DMS53 treated with DMSO at 0.1 percent for 48 hours (cell line): ENCODE measurements around the gene RTN4R.

Experiments
- DNase-seq: peaks from one replicate; lab custom pipeline; 2025; ENCODE audit not compliant: unreplicated experiment; lab: John Stamatoyannopoulos, UW

RTN4R gene

DNA sequence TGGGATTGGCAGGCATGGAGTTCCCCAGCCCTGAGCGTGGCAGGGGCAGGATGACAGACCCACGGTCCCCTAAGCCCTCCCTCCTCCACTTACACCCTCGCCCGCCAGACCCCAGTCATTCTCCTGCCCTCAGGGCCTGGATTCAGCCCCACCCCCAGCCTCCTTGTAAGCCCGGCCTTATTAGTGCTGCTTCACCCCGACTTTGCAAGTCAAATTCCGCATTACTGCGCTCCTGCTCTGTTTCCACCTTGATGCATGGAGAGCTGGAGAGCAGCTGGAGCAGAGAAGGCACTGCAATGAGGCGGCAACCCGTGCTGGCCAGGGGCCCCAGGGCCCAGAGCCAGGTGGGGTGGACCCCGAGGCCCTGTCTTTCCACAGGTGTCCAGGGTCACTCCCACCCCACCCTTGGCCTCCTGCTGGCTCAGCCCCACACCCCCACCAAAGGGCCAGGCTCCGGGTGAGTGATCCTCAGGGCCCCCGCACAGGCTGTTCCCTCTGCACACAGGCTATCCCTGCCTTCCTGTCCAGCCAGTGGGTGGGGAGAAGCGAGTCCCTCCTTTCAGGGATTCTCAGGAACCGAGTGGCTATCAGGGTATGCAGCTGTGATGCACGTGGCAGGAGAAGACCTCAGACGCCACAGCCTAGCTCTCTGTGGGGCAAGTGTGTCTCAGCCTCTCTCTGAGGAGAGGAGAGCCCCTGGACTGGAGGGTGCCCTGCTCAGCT, 36.4 kb downstream of the RTN4R start:
- DNase-seq: no peak

DNA sequence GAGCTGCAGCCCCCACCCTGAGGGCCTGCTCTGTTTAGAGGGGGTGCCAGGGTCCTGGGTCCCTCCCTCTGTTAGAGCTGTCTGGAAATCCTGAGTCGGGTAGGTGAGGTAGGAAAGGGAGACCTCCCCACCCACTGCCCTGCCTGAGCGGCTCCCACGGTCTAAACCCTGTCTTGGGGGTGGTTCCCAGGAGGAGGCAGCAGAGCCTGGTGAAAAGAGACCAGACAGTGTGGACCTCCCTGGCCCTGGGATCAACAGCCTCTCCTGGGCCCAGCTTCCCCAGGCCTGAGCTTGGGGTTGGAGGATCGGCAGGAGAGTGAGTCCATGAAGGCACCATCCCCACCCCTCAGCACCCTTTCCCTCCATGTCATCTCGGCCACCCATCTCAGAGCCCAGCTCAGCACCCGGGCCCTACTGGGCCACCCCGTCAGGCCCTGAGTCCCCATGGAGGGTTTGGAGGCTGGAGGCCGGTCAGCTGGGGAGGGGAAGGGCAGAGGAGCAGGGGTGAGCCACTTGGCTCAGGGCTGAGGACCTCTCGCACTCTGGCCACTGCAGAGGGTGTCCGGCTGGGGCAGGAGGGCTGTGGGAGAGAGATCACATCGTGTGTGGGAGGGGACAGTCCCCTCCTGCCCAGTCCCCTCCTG, 37.2 kb downstream of the RTN4R start:
- no peak for DNase-seq

DNA sequence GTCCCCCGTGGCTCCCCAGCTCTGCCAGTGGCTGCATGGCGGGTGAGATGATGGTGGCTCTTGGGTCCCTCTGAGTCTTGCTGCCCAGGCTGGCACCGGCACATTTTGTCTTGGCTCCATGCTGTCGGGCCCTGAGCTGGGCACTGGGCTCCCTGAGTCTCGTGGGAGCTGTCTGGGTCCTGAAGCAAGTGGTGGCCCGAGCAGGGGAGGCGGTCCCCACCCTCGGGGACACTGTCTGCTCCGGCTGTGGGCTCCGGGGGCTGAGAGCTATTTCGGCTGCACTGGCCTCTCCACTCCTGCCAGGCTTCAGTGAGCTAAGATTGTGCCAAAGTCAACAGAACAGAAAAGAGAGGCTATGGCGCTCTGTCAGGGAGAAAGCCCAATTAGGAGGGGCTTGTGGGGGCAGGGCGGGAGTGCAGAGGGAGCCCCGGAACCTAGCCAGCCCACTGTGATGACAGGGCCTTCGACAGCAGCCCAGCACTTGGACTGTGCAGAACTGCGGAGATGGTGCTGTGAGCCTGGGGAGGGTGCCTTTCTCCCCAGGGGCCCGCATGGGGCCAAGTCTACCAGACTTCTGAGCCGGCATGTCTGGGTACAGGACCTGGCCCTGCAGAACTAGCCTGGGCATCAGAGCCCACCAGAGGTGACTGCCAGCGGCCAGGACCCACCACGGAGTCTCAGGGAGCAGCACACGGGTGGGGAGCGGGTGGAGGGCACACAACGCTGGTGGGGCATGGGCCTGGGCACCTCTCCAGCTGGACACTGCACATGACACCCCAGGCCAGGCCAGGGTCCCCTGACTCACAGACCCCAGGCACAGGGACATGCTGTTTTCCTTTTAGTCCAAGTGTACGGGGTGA, 38.0 kb downstream of the RTN4R start:
- no peak for DNase-seq

DNA sequence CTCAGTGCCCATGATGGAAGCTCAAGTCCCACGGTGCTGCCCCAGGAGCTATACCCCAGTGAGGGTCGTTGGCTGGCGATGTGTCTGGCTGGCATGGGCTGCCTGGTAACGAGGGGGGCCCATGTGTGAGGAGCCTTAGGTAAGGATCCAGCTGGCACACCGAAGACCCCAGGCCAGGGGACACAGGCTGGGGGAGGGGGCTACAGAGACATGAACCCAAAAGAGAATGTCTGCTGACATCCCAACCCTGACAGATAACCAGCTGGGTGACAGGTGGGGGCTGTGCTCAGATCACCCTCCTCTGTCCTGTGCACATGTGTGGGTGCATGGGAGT, 39.2 kb downstream of the RTN4R start:
- DNase-seq: no peak

DNA sequence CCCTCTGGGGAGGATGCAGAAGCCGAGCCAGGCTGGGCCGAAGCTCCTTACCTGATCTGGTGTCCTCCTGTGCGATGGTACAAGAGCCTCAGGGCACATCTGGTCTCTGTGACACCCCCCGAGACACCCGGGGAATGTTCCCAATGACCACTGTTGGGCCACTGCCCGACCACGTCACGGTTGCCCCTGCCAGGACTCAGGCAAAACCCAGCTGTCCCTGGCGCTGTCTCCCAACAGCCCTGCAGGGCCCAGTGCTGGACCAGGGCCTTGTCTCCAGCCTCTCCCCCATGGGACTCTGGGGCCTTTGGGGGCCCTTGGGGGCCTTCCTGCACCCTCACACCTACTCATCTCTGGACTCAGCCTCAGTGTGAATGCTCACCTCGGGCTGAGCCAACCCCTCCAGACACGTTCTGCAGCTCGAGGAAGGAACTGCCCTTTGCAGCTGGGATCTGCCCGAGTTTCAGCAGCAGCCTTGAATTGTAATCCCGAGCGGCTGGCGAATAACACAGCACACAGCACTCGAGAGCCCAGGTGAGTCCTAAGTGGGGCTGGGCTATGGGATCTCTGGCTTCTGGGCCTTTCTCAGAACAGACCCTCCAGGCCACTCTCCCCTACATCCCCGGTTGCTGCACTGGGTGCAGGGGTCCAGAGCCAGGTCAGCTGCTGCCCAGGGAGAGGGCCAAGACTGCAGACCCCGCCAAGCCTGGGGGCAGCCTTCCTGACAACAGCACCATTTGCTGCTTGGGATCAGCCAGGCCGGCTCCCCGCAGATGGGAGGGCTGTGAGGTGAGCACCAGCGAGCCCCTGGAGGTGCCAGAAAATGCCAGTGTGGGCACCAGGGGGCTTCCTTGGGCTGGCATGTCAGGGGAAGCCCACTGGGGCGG, 39.8 kb downstream of the RTN4R start:
- DNase-seq: no peak

DNA sequence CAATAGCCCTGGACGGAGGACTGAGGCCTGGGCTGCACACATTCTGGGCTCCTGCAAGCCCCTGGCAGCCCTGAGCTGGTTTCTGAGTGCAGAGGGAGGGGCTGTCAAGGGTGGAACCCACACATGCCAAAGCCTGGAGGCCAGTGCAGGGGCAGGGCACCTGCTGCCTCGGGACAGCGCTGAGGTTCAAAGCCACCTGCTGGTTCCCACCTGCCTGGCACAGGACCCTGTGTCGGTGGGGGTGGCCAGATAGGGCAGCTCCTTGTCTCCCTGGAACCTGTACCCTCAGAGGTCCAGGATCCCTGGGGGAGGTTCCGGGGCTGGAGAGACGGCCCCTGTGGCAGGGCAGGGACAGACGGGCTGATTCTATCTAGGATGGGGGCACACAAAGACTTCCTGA, 40.8 kb downstream of the RTN4R start:
- DNase-seq: no peak

DNA sequence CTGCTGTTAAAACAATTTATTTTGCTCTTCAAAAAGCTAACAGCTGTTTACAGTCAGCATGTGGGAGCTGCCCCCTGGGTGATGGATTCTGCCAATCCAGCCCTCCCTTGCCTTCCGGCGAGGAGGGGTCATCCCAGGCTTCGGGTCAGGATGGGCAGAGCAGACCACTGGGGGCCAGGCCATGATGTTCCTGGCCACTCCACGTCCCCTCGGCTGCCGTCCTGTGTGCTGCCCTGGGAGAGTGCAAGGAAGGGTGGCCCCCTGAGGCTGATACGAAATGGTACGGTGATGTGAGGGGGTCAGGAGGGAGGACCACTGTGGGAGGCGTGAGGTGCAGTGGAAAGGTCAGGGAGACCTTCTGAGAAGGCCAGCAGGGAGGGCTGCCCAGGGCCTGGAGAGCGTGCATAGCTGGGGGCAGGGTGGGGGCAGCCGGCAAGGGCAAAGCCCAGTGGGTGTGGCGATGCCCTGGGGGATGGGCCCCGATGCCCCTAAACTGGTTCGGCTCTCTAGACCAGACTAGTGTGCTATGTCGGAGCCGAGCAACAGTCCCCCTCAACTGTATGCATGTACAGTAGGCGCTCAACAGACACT, 41.3 kb downstream of the RTN4R start:
- no peak for DNase-seq

DNA sequence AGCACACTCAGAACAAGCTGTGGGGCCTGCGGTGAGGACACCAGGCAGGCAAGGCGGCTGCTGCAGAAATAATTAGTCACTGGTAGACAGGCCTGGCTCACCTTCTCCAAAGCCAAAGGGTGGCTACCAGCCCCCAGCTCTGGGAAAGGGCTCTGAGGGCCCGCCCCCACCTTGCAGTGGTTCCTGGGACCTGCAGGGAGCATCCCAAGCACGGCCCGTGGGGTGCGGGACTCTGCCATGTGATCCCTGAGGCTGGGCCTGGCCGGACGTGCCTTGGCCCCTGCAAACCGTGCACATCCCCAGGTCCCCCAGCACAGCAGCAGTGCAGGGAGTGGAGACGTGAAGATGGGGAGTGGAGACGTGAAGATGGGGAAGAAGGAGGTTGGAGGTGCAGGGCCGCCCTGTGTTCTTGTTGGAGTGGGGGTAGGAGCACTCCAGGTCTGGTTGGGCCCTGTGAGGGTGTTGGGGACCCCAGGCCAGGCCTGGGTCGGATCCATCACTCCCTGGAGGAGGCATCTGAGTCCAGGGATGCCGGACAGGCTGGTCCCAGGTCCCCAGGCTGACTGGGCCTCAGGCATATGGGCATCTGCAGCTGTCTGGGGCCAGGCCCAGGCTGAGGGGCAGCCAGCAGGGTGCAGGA, 41.9 kb downstream of the RTN4R start:
- DNase-seq: no peak

DNA sequence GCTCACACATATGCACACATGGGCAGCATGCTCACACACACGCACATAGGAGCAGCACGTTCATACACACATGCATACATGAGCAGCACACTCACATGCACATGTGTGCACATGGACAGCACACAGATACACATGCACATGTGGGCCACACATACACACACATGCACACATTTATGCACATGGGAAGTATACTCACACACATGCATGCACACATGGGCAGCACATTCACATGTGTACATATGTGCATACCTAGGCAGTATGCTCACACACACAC, 42.5 kb downstream of the RTN4R start:
- DNase-seq: no peak

DNA sequence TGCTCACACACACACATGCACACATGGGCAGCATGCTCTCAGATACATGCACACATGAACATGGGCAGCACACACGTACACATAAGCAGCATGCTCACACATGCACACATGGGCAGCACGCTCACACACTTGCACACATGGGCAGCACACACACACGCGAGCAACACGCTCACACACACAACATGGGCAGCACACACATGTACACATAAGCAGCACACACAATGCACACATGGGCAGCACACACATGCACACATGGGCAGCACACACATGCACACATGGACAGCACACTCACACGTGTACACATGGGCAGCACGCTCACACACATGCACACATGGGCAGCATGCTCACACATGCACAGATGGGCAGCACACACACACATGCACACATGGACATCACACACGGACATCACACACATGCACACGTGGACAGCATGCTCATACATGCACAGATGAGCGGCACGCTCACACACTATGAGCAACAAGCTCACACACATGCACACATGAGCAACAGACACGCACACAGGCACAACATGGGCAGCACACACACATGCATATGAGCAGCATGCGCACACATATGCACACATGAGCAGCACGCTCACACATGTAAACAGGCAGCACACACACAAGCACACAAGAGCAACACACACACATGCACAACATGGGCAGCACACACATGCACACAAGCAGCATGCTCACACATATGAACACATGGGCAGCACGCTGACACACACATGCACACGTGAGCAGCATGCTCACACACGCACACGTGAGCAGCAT, 43.0 kb downstream of the RTN4R start:
- no peak for DNase-seq

DNA sequence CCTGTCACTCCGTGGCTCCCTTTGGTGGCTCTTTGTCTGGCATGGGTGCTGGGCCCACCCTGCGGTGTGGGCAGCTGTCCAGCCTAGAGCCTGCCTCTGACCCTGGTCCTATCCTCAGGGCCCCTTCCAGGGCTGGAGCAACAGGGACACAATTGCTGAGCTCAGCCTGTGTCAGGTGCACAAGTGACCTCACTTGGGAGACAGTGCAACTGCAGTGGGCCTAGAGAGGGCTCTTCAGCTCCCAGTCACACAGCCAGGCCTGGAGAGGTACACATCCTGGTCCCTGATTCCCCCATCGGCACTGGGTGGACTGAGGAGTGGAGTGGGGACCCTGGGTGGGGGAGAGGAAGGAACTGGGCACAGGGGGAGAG, 43.9 kb downstream of the RTN4R start:
- no peak for DNase-seq

DNA sequence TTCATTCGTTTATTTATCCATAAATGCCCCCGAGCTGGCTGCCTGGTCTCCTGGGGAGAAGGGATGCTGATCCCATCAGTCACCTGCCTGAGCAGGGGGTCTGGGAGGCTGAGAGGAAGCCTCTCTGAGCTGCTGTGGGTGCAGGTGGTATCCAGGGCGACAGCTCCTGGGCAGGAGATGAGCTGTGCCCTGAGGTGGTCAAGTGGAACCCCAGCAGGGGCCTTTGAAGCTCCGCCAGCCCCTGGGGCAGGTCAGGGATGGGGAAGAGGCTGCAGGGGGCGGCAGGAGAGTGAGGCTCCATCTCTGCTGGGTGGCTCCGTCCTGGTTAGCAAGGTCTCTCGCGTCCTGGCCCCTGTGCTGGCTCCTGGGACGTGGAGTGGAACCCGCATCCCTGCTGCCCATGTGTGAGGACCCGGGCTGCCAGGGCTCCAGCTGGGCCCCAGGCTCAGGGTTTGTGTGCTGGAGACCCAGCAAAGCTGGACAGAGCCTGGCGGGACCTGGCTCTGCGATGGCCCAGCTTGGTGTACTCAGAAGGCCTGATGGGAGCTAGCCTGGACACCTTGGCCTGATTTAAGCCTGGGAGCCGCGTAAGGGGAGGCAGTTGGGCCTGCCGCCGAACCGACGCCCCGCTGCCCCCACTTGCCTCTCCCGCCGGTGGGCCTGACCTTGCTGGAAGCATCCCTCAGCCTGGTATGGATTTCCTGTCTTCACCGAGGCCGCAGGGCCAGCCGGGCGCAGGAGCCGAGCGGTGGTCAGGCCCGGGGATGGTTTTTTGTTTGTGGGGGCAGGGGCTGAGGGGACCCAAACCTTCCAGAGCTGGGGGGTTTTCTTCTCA, 44.5 kb downstream of the RTN4R start:
- DNase-seq: no peak

DNA sequence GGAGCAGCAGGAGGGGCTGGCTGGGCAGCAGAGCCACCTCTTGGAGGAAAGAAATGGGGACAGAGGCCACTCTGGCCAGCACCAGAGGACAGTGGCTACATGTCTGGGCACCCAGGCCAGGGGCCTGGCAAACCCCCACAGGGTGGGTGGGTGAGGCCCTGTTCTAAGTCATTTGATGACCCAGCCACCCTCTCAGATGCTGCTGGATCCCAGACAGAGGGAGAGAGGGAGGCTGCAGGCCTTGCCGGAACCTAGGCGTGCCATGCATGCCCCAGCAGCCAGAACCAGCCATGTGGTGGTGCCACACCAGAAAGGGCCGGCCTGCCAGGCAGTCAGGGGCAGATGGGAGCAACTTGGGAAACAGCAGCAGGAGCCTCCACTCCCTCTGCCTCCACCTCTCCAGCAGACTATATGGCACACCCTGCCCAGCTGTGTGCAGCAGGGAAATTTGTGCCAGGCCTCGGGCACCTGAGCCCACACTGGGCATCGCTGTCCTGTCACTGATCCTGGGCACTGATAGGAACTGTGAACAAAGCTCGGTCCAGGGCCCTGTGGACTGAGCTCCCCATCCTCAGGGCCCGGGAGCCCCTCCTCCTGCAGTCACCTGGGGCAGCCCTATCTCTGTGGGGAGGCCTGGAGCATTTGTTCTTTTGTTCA, 45.2 kb downstream of the RTN4R start:
- no peak for DNase-seq

DNA sequence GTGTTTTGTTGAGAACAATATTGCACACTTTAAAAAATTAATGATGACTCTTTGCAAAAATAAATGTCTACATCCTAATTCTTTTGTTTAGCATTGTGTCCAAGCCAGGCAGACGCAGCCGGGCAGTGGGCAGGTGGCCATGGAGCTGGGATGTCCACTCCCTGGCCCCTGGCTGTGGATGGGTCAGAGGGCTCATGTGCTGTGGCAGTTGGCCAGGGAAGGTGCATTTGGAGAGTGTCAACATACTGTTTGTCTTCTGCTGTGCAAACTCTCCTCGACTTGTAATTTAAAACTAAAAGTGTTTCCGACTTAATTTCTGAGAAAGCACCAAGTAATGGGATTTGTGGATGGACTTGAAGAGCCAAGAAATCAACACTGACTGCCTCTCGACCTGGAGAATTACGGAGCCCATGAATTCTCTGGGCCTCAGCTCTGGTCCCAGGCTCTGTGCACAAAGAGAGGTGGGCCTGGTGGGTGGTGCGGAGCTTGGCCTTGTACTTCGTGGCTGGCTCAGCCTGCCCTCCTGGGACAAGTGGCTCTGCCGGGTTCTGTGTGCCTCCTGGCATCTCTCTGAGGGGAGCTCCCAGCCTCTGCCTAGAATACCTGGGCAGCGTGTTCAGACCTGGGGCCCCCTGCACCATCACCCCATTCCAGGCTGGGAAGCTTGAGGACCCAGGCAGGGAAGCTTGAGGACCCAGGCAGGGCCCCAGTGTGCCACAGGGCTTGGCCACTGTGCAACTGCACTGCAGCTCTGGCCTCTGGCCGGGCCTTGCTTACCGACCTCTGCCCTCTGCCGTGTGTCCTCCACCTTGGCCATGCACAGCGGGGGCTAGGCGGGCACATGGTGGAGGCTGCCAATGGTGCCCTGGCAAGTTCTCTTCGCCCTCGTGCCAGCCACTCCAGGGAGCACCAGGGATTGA, 46.4 kb downstream of the RTN4R start:
- DNase-seq: no peak

DNA sequence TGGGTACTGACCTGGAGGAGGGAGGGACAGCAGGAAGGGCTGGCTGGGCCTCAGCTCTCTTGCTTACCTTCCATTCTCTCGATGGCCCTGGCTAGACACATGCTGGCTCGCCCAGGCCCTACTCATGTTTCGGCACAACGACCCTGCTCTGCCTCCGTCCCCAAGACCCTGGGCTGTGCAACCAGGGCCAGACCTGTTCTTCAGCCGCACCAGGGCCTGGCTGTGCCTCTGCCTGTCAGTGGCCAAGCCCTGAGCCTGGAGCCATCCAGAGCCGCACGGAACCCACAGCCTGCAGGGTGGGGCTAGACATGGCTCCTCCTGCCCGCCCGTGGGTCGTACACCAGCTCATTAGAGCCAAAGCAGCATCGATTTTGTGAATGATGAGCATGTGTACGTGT, 47.5 kb downstream of the RTN4R start:
- no peak for DNase-seq

DNA sequence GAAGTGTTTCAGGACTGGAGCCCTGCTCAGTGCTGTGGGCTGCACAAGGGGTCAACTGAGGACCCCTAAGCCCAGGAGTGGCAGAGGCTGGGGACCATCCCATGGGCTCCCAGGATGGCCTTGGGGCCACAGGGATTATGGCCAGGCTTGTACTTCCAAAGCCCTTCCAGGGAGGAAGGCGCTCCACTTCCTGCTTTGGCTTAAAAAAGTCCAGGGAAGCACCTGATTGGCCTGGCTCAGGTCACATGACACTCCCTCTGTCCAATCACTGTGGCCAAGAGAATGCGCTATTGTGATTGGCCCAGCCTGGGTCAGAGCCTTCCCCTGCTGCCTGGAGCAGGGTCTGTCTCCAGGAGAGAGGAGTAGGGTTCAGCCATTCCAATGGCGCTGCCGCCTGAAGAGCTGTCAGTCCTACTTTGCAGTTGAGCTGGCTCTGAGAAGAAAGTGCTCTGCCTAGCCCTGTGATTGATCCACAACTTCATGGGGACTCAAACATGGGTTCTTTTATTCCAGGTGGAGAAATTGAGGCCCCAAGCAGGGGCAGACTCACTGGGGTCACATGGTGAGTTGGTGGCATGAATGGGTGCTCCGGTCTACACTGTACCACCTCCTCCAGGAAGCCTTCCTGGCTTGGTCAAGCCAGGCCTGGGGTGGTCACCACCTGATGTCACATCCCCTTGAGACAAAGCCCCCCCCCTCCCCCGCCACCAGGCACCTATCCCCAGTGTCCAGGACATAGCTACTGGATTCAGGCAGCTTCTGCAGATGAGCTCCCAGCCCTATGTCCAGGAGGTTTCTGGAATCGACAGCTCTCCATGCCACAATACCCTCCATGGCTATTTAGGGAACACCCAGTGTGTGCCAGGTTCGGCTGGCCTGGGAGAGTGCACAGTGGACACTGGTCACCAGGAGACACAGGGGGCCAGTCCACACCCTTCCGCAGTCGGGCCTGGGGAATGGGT, 48.2 kb downstream of the RTN4R start:
- no peak for DNase-seq
